ENCODE measurements around the gene TMEM235.
"Not testable (repeated sequence)": the region's sequence is repeated elsewhere in the genome, so short reads cannot be mapped to it uniquely, and the experiment has no call there.

TMEM235 gene

DNA sequence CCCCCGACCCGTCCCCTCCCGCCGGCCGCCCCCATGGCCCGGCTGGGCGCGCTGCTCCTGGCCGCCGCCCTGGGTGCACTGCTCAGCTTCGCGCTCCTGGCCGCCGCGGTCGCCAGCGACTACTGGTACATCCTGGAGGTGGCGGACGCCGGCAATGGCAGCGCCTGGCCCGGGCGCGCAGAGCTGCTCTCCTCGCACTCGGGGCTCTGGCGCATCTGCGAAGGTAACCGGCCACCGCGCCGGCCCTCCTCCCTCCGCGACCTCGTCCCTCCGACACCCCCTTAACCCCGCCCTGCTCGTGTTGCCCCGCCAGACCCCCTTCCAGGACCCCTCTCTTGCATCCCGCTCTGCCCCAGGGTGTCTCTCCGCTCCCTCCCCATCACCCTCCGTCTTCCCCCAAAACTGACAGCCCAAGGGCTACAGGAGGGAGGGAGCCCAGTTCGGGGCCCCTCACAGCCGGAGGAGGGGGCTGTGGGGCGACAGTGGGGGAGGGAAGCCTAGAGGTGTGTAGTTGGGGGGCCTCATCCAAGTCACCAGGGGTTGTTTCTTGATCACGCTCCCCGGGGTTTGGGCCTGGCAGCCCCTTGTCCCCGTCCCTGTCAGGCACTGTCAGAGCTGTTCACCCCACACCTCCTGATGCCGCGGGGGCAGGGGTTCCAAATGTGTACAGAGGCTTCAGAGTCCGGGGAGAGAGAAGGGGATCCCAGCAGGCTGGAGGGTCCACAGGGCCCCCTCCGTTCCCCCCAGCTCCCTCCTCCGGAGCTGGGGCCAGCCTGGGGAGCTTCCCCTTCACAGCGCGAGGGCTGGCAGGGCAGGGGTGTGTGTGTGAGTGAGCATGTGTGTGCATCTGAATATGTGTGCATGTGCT, 794 bp downstream of the TMEM235 start:
- H3K27ac ChIP-seq = no peak overlapping the region
- TF ChIP-seq EZH2 (IDR thresholded peaks at IDR 0.05) = no peak
- no peak for TF ChIP-seq POLR2AphosphoS5 (IDR thresholded peaks at IDR 0.05; ENCODE audit: borderline replicate concordance, low read depth, low read length)
- TF ChIP-seq FOXP2 (optimal IDR thresholded peaks at IDR 0.05; ENCODE audit: control extremely low read depth, extremely low read length, insufficient read depth) = no peak
- H3K4me3 ChIP-seq = no peak overlapping the region
- DNase-seq (ENCODE audit: low read depth, low spot score) = no peak
- no peaks in the 10 kb centered on the region for H3K36me3 ChIP-seq (ENCODE audit: insufficient read depth, low read length)
- no peak overlapping the region for H3K9ac ChIP-seq (ENCODE audit: insufficient read length)
- H3K9me3 ChIP-seq (ENCODE audit: low read depth, low read length) = no peaks in the 10 kb centered on the region

DNA sequence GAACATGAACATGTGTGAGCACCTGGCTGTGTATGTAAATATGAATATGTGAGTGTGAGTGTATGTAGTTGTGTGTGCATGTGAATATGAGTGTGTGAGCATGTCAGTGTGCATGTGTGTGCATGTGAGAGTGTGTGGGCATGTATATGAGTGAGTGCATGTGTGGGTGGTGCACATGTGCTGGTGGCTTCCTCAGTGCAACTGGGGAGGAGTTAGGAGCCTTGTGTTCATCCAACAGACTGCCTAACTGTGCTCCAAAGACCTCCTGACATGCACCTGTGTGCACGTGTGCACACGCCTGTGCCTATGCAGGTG, 1.4 kb downstream of the TMEM235 start:
- Histone ChIP-seq H3K27ac (no peak overlapping the region), H3K36me3 (ENCODE audit: insufficient read depth, low read length) (no peaks in the 10 kb centered on the region), H3K9me3 (ENCODE audit: low read depth, low read length) (no peaks in the 10 kb centered on the region), H3K9ac (ENCODE audit: insufficient read length) (no peak overlapping the region), H3K4me3 (no peak overlapping the region)
- no peak for DNase-seq (ENCODE audit: low read depth, low spot score)
- TF ChIP-seq FOXP2 (optimal IDR thresholded peaks at IDR 0.05; ENCODE audit: control extremely low read depth, extremely low read length, insufficient read depth) (no peak), EZH2 (IDR thresholded peaks at IDR 0.05) (no peak), POLR2AphosphoS5 (IDR thresholded peaks at IDR 0.05; ENCODE audit: borderline replicate concordance, low read depth, low read length) (no peak)

DNA sequence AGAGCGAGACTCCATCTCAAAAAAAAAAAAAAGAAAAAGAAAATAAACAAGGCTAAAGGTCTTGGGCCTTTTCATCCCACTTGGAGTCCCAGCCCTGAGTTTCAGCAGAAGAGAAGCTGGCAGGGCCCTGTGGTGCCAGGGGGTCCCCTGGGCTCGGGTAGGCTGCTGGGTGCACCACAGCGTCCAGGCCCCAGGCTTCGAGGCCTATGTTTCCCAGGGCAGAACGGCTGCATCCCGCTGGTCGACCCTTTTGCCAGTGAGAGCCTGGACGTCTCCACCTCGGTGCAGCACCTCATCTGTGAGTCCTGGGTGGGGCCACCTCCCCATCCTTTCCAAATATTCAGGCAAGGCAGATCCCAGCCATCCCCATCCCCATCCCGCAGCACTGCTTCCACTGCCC, 2.2 kb downstream of the TMEM235 start:
- H3K4me3 ChIP-seq = no peak overlapping the region
- H3K36me3 ChIP-seq (ENCODE audit: insufficient read depth, low read length) = no peaks in the 10 kb centered on the region
- no peak for TF ChIP-seq POLR2AphosphoS5 (IDR thresholded peaks at IDR 0.05; ENCODE audit: borderline replicate concordance, low read depth, low read length)
- no peaks in the 10 kb centered on the region for H3K9me3 ChIP-seq (ENCODE audit: low read depth, low read length)
- no peak overlapping the region for H3K9ac ChIP-seq (ENCODE audit: insufficient read length)
- H3K27ac ChIP-seq = no peak overlapping the region
- DNase-seq (ENCODE audit: low read depth, low spot score) = no peak

DNA sequence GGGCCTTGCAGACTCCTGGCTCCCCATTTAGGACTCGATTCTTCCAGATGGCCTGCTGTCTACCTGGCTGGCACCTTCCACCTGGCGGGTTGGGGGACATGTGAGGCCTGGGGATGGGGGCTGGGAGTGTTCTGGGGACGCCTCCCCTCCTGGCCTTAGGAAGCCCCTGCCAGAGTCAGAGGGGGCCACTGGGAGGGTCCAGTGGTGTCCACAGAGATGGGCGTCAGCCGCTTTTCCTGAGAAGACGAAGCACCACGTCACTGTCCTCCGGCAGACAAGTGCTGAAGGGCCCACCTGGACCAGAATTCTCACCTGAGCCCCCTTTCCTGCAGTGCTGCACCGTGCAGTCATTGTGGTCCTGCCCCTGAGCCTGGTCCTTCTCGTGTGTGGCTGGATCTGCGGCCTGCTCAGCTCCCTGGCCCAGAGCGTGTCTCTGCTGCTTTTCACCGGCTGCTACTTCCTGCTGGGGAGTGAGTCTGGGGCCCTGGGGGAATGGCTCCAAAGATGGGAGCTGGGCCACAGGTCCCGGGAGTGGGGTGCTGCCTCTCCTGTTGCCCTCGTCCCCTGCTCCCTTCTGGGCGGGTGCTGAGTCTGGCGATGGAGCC, 2.9 kb downstream of the TMEM235 start:
- H3K27ac ChIP-seq = no peak overlapping the region
- H3K36me3 ChIP-seq (ENCODE audit: insufficient read depth, low read length) = no peaks in the 10 kb centered on the region
- TF ChIP-seq FOXP2 (optimal IDR thresholded peaks at IDR 0.05; ENCODE audit: control extremely low read depth, extremely low read length, insufficient read depth) (no peak), POLR2AphosphoS5 (IDR thresholded peaks at IDR 0.05; ENCODE audit: borderline replicate concordance, low read depth, low read length) (no peak), EZH2 (IDR thresholded peaks at IDR 0.05) (no peak)
- H3K9ac ChIP-seq (ENCODE audit: insufficient read length) = no peak overlapping the region
- DNase-seq (ENCODE audit: low read depth, low spot score) = no peak
- H3K9me3 ChIP-seq (ENCODE audit: low read depth, low read length) = no peaks in the 10 kb centered on the region
- H3K4me3 ChIP-seq = no peak overlapping the region

DNA sequence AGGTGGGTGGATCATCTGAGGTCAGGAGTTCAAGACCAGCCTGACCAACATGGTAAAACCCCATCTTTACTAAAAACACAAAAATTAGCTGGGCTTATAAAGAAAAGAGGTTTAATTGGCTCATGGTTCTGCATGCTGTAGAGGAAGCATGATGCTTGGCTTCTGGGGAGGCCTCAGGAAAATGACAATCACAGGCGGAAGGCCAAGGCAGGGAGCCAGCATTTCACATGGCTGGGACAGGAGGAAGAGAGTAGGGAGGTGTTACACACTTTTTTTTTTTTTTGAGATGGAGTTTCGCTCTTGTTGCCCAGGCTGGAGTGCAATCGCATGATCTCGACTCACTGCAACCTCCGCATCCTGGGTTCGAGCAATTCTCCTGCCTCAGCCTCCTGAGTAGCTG, 3.6 kb downstream of the TMEM235 start:
- not testable (repeated sequence) for H3K36me3 ChIP-seq (ENCODE audit: insufficient read depth, low read length); H3K27ac ChIP-seq; DNase-seq (ENCODE audit: low read depth, low spot score); H3K4me3 ChIP-seq; H3K9me3 ChIP-seq (ENCODE audit: low read depth, low read length); H3K9ac ChIP-seq (ENCODE audit: insufficient read length)

DNA sequence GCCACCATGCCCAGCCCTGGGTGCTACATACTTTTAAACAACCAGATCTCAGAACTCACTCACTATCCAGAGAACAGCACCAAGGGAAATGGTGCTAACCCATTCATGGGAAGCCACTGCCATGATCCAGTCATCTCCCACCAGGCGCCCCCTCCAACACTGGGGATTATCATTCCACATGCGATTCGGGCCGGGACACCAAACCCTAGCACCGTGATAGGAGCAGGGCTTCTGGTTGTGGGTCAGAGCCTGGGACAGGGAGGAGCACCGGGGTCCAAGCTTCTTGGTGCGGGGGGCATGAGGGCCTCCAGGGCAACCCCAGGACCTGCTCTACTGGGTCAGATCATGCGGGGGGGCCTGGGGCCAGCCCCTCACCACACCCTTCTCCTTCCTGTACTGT, 4.5 kb downstream of the TMEM235 start:
- no peaks in the 10 kb centered on the region for H3K9me3 ChIP-seq (ENCODE audit: low read depth, low read length)
- no peaks in the 10 kb centered on the region for H3K36me3 ChIP-seq (ENCODE audit: insufficient read depth, low read length)
- TF ChIP-seq FOXP2 (optimal IDR thresholded peaks at IDR 0.05; ENCODE audit: control extremely low read depth, extremely low read length, insufficient read depth) = no peak
- no peak for TF ChIP-seq EZH2 (IDR thresholded peaks at IDR 0.05)
- TF ChIP-seq POLR2AphosphoS5 (IDR thresholded peaks at IDR 0.05; ENCODE audit: borderline replicate concordance, low read depth, low read length) = no peak
- no peak overlapping the region for H3K4me3 ChIP-seq
- no peak overlapping the region for H3K9ac ChIP-seq (ENCODE audit: insufficient read length)
- H3K27ac ChIP-seq = no peak overlapping the region
- no peak for DNase-seq (ENCODE audit: low read depth, low spot score)

DNA sequence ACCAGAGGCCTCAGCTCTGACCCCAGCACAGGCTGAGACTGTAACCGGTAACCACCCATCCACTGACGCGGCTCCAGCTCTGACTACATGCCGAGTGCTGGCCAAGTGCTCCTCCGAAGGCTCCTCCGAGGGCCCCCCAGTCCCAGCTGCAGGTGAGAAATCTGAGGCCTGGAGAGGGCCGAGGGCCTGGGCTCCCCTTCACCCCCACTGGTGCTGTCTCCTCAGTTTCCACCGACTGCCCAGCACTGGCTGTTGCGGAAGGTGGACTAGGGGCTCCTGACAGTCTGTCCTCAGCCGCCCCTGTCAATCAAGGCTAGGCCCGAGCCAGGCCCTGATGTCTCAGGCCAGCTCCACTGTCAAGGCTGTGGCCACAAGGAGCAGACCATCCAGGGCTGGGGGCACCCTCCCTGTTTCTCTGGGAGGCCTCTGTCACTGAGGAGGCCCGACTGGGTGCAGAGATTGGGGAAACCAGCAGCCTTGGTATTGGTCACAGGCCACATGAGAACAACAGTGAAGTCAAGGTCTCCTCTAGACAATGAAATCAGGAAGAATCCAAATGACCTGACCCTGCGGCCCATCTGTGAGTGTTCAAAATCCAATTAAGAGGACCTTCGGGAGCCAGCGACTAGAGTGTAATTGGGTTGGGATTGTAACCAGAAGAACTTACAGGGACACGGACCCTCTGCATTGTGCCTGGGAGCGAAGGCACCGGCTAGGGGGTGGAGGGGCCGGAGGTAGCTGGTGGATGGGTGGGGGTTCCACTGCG, 5.1 kb downstream of the TMEM235 start:
- Histone ChIP-seq H3K36me3 (ENCODE audit: insufficient read depth, low read length) (no peaks in the 10 kb centered on the region), H3K9ac (ENCODE audit: insufficient read length) (no peak overlapping the region), H3K27ac (no peak overlapping the region), H3K9me3 (ENCODE audit: low read depth, low read length) (no peaks in the 10 kb centered on the region), H3K4me3 (no peak overlapping the region)
- no peak for DNase-seq (ENCODE audit: low read depth, low spot score)
- TF ChIP-seq POLR2AphosphoS5 (IDR thresholded peaks at IDR 0.05; ENCODE audit: borderline replicate concordance, low read depth, low read length) (no peak), FOXP2 (optimal IDR thresholded peaks at IDR 0.05; ENCODE audit: control extremely low read depth, extremely low read length, insufficient read depth) (no peak), EZH2 (IDR thresholded peaks at IDR 0.05) (no peak)

DNA sequence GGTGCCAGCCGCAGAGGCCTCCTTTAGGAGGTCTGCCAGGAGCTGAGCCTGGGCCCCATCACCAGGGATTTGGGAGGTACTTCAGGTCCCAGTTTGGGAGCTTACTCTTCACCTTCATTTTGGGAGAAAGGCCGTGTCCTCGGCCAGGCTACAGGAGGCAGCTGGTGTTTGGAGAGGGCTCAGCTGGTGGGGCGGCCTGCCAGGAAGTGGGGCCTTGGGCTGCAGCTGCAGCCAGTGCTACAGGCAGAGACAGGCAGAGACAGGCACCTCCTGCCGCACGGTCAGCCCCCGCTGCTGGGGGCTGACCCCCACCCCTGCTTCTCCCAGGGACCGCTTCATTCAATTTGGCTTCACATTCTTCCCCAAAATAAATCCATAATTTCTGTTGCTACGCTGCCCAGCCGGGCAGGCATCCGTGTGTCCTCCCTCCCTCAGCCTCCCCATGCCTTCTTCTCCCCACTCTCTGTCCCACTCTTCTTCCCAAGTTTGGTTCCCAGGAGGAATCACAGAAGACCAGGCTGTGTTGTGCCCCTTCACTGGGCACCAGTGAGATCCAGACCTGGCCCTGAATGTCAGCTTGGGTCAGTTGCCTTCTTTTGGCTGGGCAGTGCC, 6.1 kb downstream of the TMEM235 start:
- H3K4me3 ChIP-seq = no peak overlapping the region
- no peaks in the 10 kb centered on the region for H3K9me3 ChIP-seq (ENCODE audit: low read depth, low read length)
- no peak overlapping the region for H3K9ac ChIP-seq (ENCODE audit: insufficient read length)
- TF ChIP-seq POLR2AphosphoS5 (IDR thresholded peaks at IDR 0.05; ENCODE audit: borderline replicate concordance, low read depth, low read length) (no peak), FOXP2 (optimal IDR thresholded peaks at IDR 0.05; ENCODE audit: control extremely low read depth, extremely low read length, insufficient read depth) (no peak), EZH2 (IDR thresholded peaks at IDR 0.05) (no peak)
- no peaks in the 10 kb centered on the region for H3K36me3 ChIP-seq (ENCODE audit: insufficient read depth, low read length)
- H3K27ac ChIP-seq = no peak overlapping the region
- no peak for DNase-seq (ENCODE audit: low read depth, low spot score)

All from SK-N-MC (cell line).